Measurements from ENCODE around the gene MVD.

DNA sequence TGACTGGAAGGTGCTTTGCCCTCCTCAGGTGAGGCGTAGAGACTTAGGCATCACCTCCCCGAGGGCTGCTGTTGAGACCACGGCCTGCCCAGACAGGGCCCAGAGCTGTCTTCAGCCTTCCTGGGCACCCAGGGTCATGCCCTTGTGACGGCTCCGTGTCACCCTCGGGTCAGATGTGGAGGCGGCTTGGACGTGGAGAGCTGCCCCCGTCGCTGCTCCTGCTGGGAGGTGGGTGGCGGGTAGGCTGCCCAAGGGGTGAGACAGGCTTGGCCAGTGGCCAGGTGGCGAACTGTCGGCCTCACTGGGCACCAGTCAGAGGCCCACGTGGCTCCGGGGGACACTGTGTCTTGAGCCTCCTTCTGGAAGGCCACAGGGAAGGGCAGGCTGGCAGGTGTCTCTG, 32.3 kb upstream of the MVD start:
- TF ChIP-seq CTCF (conservative IDR thresholded peaks at IDR 0.05; ENCODE audit: low read depth, low read length), result no peak
- no peak for TF ChIP-seq EZH2 (IDR thresholded peaks at IDR 0.05; ENCODE audit: low read length, unreplicated experiment)
- TF ChIP-seq EZH2phosphoT487 (IDR thresholded peaks at IDR 0.05; ENCODE audit: borderline replicate concordance, low read length), result no peak
